Activated CD4-positive, alpha-beta T cell treated with anti-CD3 and anti-CD28 coated beads, Interleukin-2, amount 50 U/mL, for 24 hours (primary cell): ENCODE data around the gene ZNF444.

Experiments used
- DNase-seq, 2 donors: peaks; one replicate each; pipeline ENCODE4 v3.0.0-alpha.2; 2020; ENCODE audit warnings: low read depth in 1 of 2, low spot score in 1 of 2

ZNF444 gene

GRCh38 chr19:56106993-56107392 is 34.1 kb upstream of the ZNF444 start:
- no peak for DNase-seq

- DNase-seq = no peak
Observed at GRCh38 chr19:56107626-56108351, 33.3 kb upstream of the ZNF444 start.

GRCh38 chr19:56108447-56109195 is 32.5 kb upstream of the ZNF444 start:
- no peak for DNase-seq

- DNase-seq = no peak
Observed at GRCh38 chr19:56109226-56109625, 31.9 kb upstream of the ZNF444 start.

- no peak for DNase-seq
Observed at GRCh38 chr19:56110515-56111448, 30.3 kb upstream of the ZNF444 start.

- DNase-seq = peak in 1 of 2 donors; percentile 16
Observed at GRCh38 chr19:56111601-56112312, 29.3 kb upstream of the ZNF444 start.

GRCh38 chr19:56112313-56112709 is 28.8 kb upstream of the ZNF444 start:
- no peak for DNase-seq

- DNase-seq = no peak
Observed at GRCh38 chr19:56113074-56113632, 27.9 kb upstream of the ZNF444 start.

GRCh38 chr19:56114051-56114777 is 26.9 kb upstream of the ZNF444 start:
- DNase-seq = no peak

- DNase-seq = no peak
Observed at GRCh38 chr19:56114778-56115110, 26.3 kb upstream of the ZNF444 start.

- no peak for DNase-seq
Observed at GRCh38 chr19:56115490-56115889, 25.6 kb upstream of the ZNF444 start.

- no peak for DNase-seq
Observed at GRCh38 chr19:56116606-56117005, 24.5 kb upstream of the ZNF444 start.

- DNase-seq = no peak
Observed at GRCh38 chr19:56117376-56117884, 23.7 kb upstream of the ZNF444 start.

GRCh38 chr19:56117889-56118288 is 23.2 kb upstream of the ZNF444 start:
- no peak for DNase-seq

- no peak for DNase-seq
Observed at GRCh38 chr19:56118666-56119581, 22.2 kb upstream of the ZNF444 start.

GRCh38 chr19:56119582-56119978 is 21.5 kb upstream of the ZNF444 start:
- no peak for DNase-seq

GRCh38 chr19:56120002-56120370 is 21.1 kb upstream of the ZNF444 start:
- no peak for DNase-seq

GRCh38 chr19:56120371-56121179 is 20.5 kb upstream of the ZNF444 start:
- peak; percentile 59 to 70 for DNase-seq
